Upper lobe of right lung (tissue), 1 donor: ENCODE measurements around the gene SYT5. TPM values are rescaled to one million over a fixed set of nuclear protein-coding genes. Genes with fewer than 3 reads are reported as not detected.
"Not testable (repeated sequence)": the region's sequence is repeated elsewhere in the genome, so short reads cannot be mapped to it uniquely, and the experiment has no call there.

Experiments used
- ATAC-seq: fragments of 200-7000 bp; cut with Tn5 transposase; one replicate; pipeline ENCODE4 v1.9.1; 2020; ENCODE audit warnings: mild to moderate bottlenecking, moderate library complexity
- DNase-seq: peaks from one replicate; pipeline ENCODE4 v3.0.0-alpha.2; 2020
- H3K27ac ChIP-seq: fragments of 200-600 bp; one replicate; pipeline ENCODE4 v1.8.0; 2022
- H3K27me3 ChIP-seq: fragments of 200-600 bp; one replicate; pipeline ENCODE4 v1.8.0; 2022; ENCODE audit warnings: mild to moderate bottlenecking
- H3K36me3 ChIP-seq: fragments of 200-600 bp; one replicate; pipeline ENCODE4 v1.8.0; 2022
- H3K4me1 ChIP-seq: fragments of 200-600 bp; one replicate; pipeline ENCODE4 v1.8.0; 2022
- H3K4me3 ChIP-seq: fragments of 200-600 bp; one replicate; pipeline ENCODE4 v1.8.0; 2022; ENCODE audit warnings: mild to moderate bottlenecking
- H3K9me3 ChIP-seq: fragments of 200-600 bp; one replicate; pipeline ENCODE4 v1.8.0; 2022
- CTCF ChIP-seq: fragments of 200-600 bp; IDR thresholded peaks from one replicate; pipeline ENCODE4 v1.8.0; 2022; ENCODE audit warnings: antibody characterized with exemption
- intact Hi-C: fragments of 100-400 bp; cut with DNase I; formaldehyde crosslinking; loops from one replicate; pipeline ENCODE4 v1.11.0; 2022
- total RNA-seq: library from RNA; stranded (reverse); fragmentation: NEBNext Ultra II Directional; extraction: Animal tissue kit (Norgen Biotek cat#: 25700); gene quantifications from one replicate; pipeline ENCODE4 v1.2.1, GENCODE V29; 2021
- donor health status: DM: no; HTN: yes; CAD: no; lungs with severe emphysema.

Gene SYT5
- total RNA-seq, 1 donor from 2014 or later, result not detected

GRCh38 chr19:55175117-55175867 is 4.8 kb downstream of the SYT5 start:
- no peaks in the 10 kb centered on the region for H3K9me3 ChIP-seq
- H3K36me3 ChIP-seq, result no peaks in the 10 kb centered on the region
- peaks cover 7% of the 10 kb centered on the region for H3K4me1 ChIP-seq
- DNase-seq, result no peak
- intact Hi-C loops, result no loop called here
- no peak for TF ChIP-seq CTCF
- no peak overlapping the region for H3K27ac ChIP-seq
- no peak overlapping the region for H3K4me3 ChIP-seq
- no peak for ATAC-seq
- peaks cover 95% of the 10 kb centered on the region for H3K27me3 ChIP-seq

GRCh38 chr19:55174425-55175116 is 5.5 kb downstream of the SYT5 start:
- intact Hi-C loops, result no loop called here
- ATAC-seq, result no peak
- TF ChIP-seq CTCF, result no peak
- no peak for DNase-seq
- Histone ChIP-seq H3K36me3 (no peaks in the 10 kb centered on the region), H3K4me1 (peaks cover 6% of the 10 kb centered on the region), H3K27ac (no peak overlapping the region), H3K27me3 (peaks cover 95% of the 10 kb centered on the region), H3K4me3 (no peak overlapping the region), H3K9me3 (no peaks in the 10 kb centered on the region)

- ATAC-seq (peak; percentile 74), DNase-seq (peak; percentile 74)
- peak overlapping the region; percentile 37 for H3K4me3 ChIP-seq
- H3K36me3 ChIP-seq, result no peaks in the 10 kb centered on the region
- peaks cover 95% of the 10 kb centered on the region for H3K27me3 ChIP-seq
- intact Hi-C loops, result no loop called here
- no peaks in the 10 kb centered on the region for H3K9me3 ChIP-seq
- no peak for TF ChIP-seq CTCF
- H3K27ac ChIP-seq, result no peak overlapping the region
- no peaks in the 10 kb centered on the region for H3K4me1 ChIP-seq
Measured at GRCh38 chr19:55173714-55174409, 6.2 kb downstream of the SYT5 start.

GRCh38 chr19:55173186-55173713 is 6.8 kb downstream of the SYT5 start:
- TF ChIP-seq CTCF, result no peak
- Histone ChIP-seq H3K27me3 (peaks cover 95% of the 10 kb centered on the region), H3K9me3 (no peaks in the 10 kb centered on the region), H3K36me3 (no peaks in the 10 kb centered on the region), H3K27ac (no peak overlapping the region), H3K4me3 (peak overlapping the region; percentile 37), H3K4me1 (no peaks in the 10 kb centered on the region)
- intact Hi-C loops, result no loop called here
- ATAC-seq, result no peak
- no peak for DNase-seq

GRCh38 chr19:55172741-55173140 is 7.3 kb downstream of the SYT5 start:
- no peak for DNase-seq
- Histone ChIP-seq H3K27me3 (peaks cover 93% of the 10 kb centered on the region), H3K36me3 (no peaks in the 10 kb centered on the region), H3K9me3 (no peaks in the 10 kb centered on the region), H3K4me1 (no peaks in the 10 kb centered on the region), H3K4me3 (no peak overlapping the region), H3K27ac (no peak overlapping the region)
- ATAC-seq, result no peak
- TF ChIP-seq CTCF, result no peak
- intact Hi-C loops, result no loop called here

- H3K4me1 ChIP-seq, H3K9me3 ChIP-seq, H3K36me3 ChIP-seq, H3K4me3 ChIP-seq, intact Hi-C loops, H3K27ac ChIP-seq, ATAC-seq, DNase-seq: not testable (repeated sequence)
- H3K27me3 ChIP-seq, result peaks cover 92% of the 10 kb centered on the region
Measured at GRCh38 chr19:55172318-55172717, 7.8 kb downstream of the SYT5 start.
